ENCODE results near the gene RASAL3.

RASAL3 gene

GRCh38 chr19:15427350-15427700 lies 37.0 kb downstream of the RASAL3 start:
- H3K4me3 ChIP-seq (ENCODE audit: low read depth, low read length): no peak overlapping the region
- in situ Hi-C loops (cut with HindIII; ENCODE audit: low sequenced_read_pairs): no loop called here

GRCh38 chr19:15426485-15427349 lies 37.6 kb downstream of the RASAL3 start:
- no peak for DNase-seq (ENCODE audit: low read depth, low spot score)
- TF ChIP-seq CTCF (IDR thresholded peaks at IDR 0.05; ENCODE audit: low read depth, low read length): no peak
- no peak overlapping the region for H3K4me3 ChIP-seq (ENCODE audit: low read depth, low read length)
- in situ Hi-C loops (cut with HindIII; ENCODE audit: low sequenced_read_pairs): no loop called here

More at GRCh38 chr19:15427350-15427700, 37.0 kb downstream of the RASAL3 start:
- no peak for DNase-seq (ENCODE audit: low read depth, low spot score)
- TF ChIP-seq CTCF (IDR thresholded peaks at IDR 0.05; ENCODE audit: low read depth, low read length): no peak

GRCh38 chr19:15425321-15425950 lies 38.9 kb downstream of the RASAL3 start:
- H3K4me3 ChIP-seq (ENCODE audit: low read depth, low read length): no peak overlapping the region
- in situ Hi-C loops (cut with HindIII; ENCODE audit: low sequenced_read_pairs): no loop called here
- TF ChIP-seq CTCF (IDR thresholded peaks at IDR 0.05; ENCODE audit: low read depth, low read length): no peak
- DNase-seq (ENCODE audit: low read depth, low spot score): no peak

GRCh38 chr19:15424692-15425272 lies 39.6 kb downstream of the RASAL3 start:
- DNase-seq (ENCODE audit: low read depth, low spot score): no peak
- no peak overlapping the region for H3K4me3 ChIP-seq (ENCODE audit: low read depth, low read length)
- no peak for TF ChIP-seq CTCF (IDR thresholded peaks at IDR 0.05; ENCODE audit: low read depth, low read length)
- in situ Hi-C loops (cut with HindIII; ENCODE audit: low sequenced_read_pairs): no loop called here

GRCh38 chr19:15424121-15424520 lies 40.2 kb downstream of the RASAL3 start:
- no peak for TF ChIP-seq CTCF (IDR thresholded peaks at IDR 0.05; ENCODE audit: low read depth, low read length)
- no peak overlapping the region for H3K4me3 ChIP-seq (ENCODE audit: low read depth, low read length)
- DNase-seq (ENCODE audit: low read depth, low spot score): no peak
- in situ Hi-C loops (cut with HindIII; ENCODE audit: low sequenced_read_pairs): no loop called here

- H3K4me3 ChIP-seq (ENCODE audit: low read depth, low read length): no peak overlapping the region
- no peak for DNase-seq (ENCODE audit: low read depth, low spot score)
- in situ Hi-C loops (cut with HindIII; ENCODE audit: low sequenced_read_pairs): no loop called here
- TF ChIP-seq CTCF (IDR thresholded peaks at IDR 0.05; ENCODE audit: low read depth, low read length): no peak
These were observed 41.2 kb downstream of the RASAL3 start for GRCh38 chr19:15423130-15423529.

All from astrocyte of the spinal cord (primary cell).